Parathyroid adenoma (tissue), 2 donors: ENCODE data around the gene TNFRSF8.

Experiments
- H2AFZ ChIP-seq: fragments of 300-600 bp; sonication (generic); one replicate; pipeline ENCODE4 v1.7.0; 2017; ENCODE audit warnings: antibody characterized with exemption, mild to moderate bottlenecking
- H3K27ac ChIP-seq: fragments of 300-600 bp; sonication (generic); one replicate; pipeline ENCODE4 v1.7.0; 2017
- H3K27me3 ChIP-seq: fragments of 300-600 bp; sonication (generic); one replicate; pipeline ENCODE4 v1.7.0; 2017; ENCODE audit warnings: low read length; ENCODE audit not compliant: control insufficient read depth, insufficient read depth
- H3K36me3 ChIP-seq: fragments of 300-600 bp; sonication (generic); one replicate; pipeline ENCODE4 v1.7.0; 2017; ENCODE audit warnings: low read length; ENCODE audit not compliant: control insufficient read depth, insufficient read depth
- H3K4me1 ChIP-seq: fragments of 300-600 bp; sonication (generic); one replicate; pipeline ENCODE4 v1.7.0; 2017; ENCODE audit warnings: control low read depth
- H3K4me2 ChIP-seq: fragments of 300-600 bp; sonication (generic); one replicate; pipeline ENCODE4 v1.7.0; 2017; ENCODE audit warnings: low read length
- H3K4me3 ChIP-seq: fragments of 300-600 bp; sonication (generic); one replicate; pipeline ENCODE4 v1.7.0; 2017; ENCODE audit warnings: low read depth, low read length
- H3K79me2 ChIP-seq: fragments of 300-600 bp; sonication (generic); one replicate; pipeline ENCODE4 v1.7.0; 2017; ENCODE audit warnings: control low read depth
- H3K9ac ChIP-seq: fragments of 300-600 bp; sonication (generic); one replicate; pipeline ENCODE4 v1.7.0; 2017; ENCODE audit warnings: mild to moderate bottlenecking
- H3K9me3 ChIP-seq: fragments of 300-600 bp; sonication (generic); one replicate; pipeline ENCODE4 v1.7.0; 2017; ENCODE audit warnings: low read length; ENCODE audit not compliant: control insufficient read depth
- CTCF ChIP-seq: fragments of 300-600 bp; sonication (generic); IDR thresholded peaks from one replicate; pipeline ENCODE4 v1.7.0; 2017; ENCODE audit warnings: antibody characterized with exemption, mild to moderate bottlenecking
- donor health status: primary hyperparathyroidism.

TNFRSF8 gene

GRCh38 chr1:12161324-12161661, 98.2 kb downstream of the TNFRSF8 start:
- Histone ChIP-seq H3K4me2 (no peak overlapping the region), H3K27me3 (no peaks in the 10 kb centered on the region), H3K36me3 (no peaks in the 10 kb centered on the region), H3K4me3 (no peak overlapping the region), H2AFZ (no peak overlapping the region), H3K27ac (peak overlapping the region; percentile 42), H3K9ac (no peak overlapping the region), H3K4me1 (no peaks in the 10 kb centered on the region), H3K79me2 (no peaks in the 10 kb centered on the region), H3K9me3 (no peaks in the 10 kb centered on the region)
- TF ChIP-seq CTCF, result no peak

- no peak overlapping the region for H3K9ac ChIP-seq
- no peaks in the 10 kb centered on the region for H3K36me3 ChIP-seq
- no peak overlapping the region for H2AFZ ChIP-seq
- no peak overlapping the region for H3K4me3 ChIP-seq
- TF ChIP-seq CTCF, result no peak
- peak overlapping the region; percentile 42 for H3K27ac ChIP-seq
- no peaks in the 10 kb centered on the region for H3K27me3 ChIP-seq
- H3K9me3 ChIP-seq, result no peaks in the 10 kb centered on the region
- no peaks in the 10 kb centered on the region for H3K79me2 ChIP-seq
- peak overlapping the region; percentile 18 for H3K4me2 ChIP-seq
- no peaks in the 10 kb centered on the region for H3K4me1 ChIP-seq
These were observed 98.8 kb downstream of the TNFRSF8 start for GRCh38 chr1:12161662-12162458.

- Histone ChIP-seq H3K4me2 (no peak overlapping the region), H3K9ac (no peak overlapping the region), H3K27me3 (no peaks in the 10 kb centered on the region), H3K79me2 (no peaks in the 10 kb centered on the region), H3K4me3 (no peak overlapping the region), H3K36me3 (no peaks in the 10 kb centered on the region), H3K9me3 (no peaks in the 10 kb centered on the region), H2AFZ (no peak overlapping the region), H3K27ac (no peak overlapping the region), H3K4me1 (no peaks in the 10 kb centered on the region)
- no peak for TF ChIP-seq CTCF
These were observed 99.5 kb downstream of the TNFRSF8 start for GRCh38 chr1:12162459-12163137.

- Histone ChIP-seq H3K9ac (no peak overlapping the region), H3K4me1 (no peaks in the 10 kb centered on the region), H2AFZ (no peak overlapping the region), H3K4me2 (no peak overlapping the region), H3K27me3 (no peaks in the 10 kb centered on the region), H3K9me3 (no peaks in the 10 kb centered on the region), H3K4me3 (no peak overlapping the region), H3K27ac (no peak overlapping the region), H3K79me2 (no peaks in the 10 kb centered on the region), H3K36me3 (no peaks in the 10 kb centered on the region)
- TF ChIP-seq CTCF, result no peak
These were observed 100.1 kb downstream of the TNFRSF8 start for GRCh38 chr1:12163210-12163609.
